ENCODE results near the gene SPINT4. TPM values are rescaled to one million over a fixed set of nuclear protein-coding genes. Genes with fewer than 3 reads are reported as not detected.
"Not testable (repeated sequence)": the region's sequence is repeated elsewhere in the genome, so short reads cannot be mapped to it uniquely, and the experiment has no call there.

Gene SPINT4
- total RNA-seq, 1 experiment from 2014 or later: not detected

- ChIA-PET CTCF (interaction anchor here (0.6 to 1.6 kb wide), 3 partner anchors 13 to 128 kb away, joined by 5 to 6 read pairs (median 5); partner anchors contain the start of gene WFDC10A), POLR2A (no interaction called here)
- no peaks in the 10 kb centered on the region for H3K36me3 Mint-ChIP-seq (ENCODE audit: insufficient read depth, unreplicated experiment)
- H3K4me1 ChIP-seq: no peaks in the 10 kb centered on the region
- H3K27me3 Mint-ChIP-seq (ENCODE audit: insufficient read depth, unreplicated experiment): peaks cover 12% of the 10 kb centered on the region
- no TSS peak for BruUV-seq (replicated peaks)
- H3K36me3 ChIP-seq (ENCODE audit: control insufficient read depth, insufficient read depth, low read length): no peaks in the 10 kb centered on the region
- H3K27me3 ChIP-seq (replicated peaks; ENCODE audit: control insufficient read depth, insufficient read depth, low read length): no peaks in the 10 kb centered on the region
- peaks cover 14% of the 10 kb centered on the region for H3K9me3 Mint-ChIP-seq (ENCODE audit: unreplicated experiment)
- H3K4me3 ChIP-seq (ENCODE audit: low read depth, low read length): no peak overlapping the region
- H3K4me1 Mint-ChIP-seq (ENCODE audit: low read depth, unreplicated experiment): no peaks in the 10 kb centered on the region
- H3K4me3 Mint-ChIP-seq (ENCODE audit: unreplicated experiment): no peak overlapping the region
- no peak for DNase-seq
- no peak for TF ChIP-seq CTCF (IDR thresholded peaks at IDR 0.05; ENCODE audit: insufficient read depth in 1 of 2, low read depth in 1 of 2, low read length in 1 of 2, severe bottlenecking in 1 of 2, unreplicated experiment in 1 of 2)
- no peak overlapping the region for H3K27ac Mint-ChIP-seq (ENCODE audit: unreplicated experiment)
- intact Hi-C loops (cut with micrococcal nuclease; ENCODE audit: unreplicated experiment): no loop called here
- H3K9me3 ChIP-seq: peaks cover 8% of the 10 kb centered on the region; the same call in 1 of the 2 replicates
Measured at GRCh38 chr20:45758096-45758495, 35.9 kb downstream of the SPINT4 start.

- H3K9me3 Mint-ChIP-seq (ENCODE audit: unreplicated experiment); POLR2A ChIA-PET; H3K36me3 Mint-ChIP-seq (ENCODE audit: insufficient read depth, unreplicated experiment); H3K9me3 ChIP-seq; H3K4me3 ChIP-seq (ENCODE audit: low read depth, low read length); H3K4me1 ChIP-seq; H3K4me3 Mint-ChIP-seq (ENCODE audit: unreplicated experiment); DNase-seq; H3K36me3 ChIP-seq (ENCODE audit: control insufficient read depth, insufficient read depth, low read length); BruUV-seq (replicated peaks); H3K27ac Mint-ChIP-seq (ENCODE audit: unreplicated experiment); H3K4me1 Mint-ChIP-seq (ENCODE audit: low read depth, unreplicated experiment); intact Hi-C loops (cut with micrococcal nuclease; ENCODE audit: unreplicated experiment); CTCF ChIA-PET; H3K27me3 ChIP-seq (replicated peaks; ENCODE audit: control insufficient read depth, insufficient read depth, low read length): not testable (repeated sequence)
- peaks cover 12% of the 10 kb centered on the region for H3K27me3 Mint-ChIP-seq (ENCODE audit: insufficient read depth, unreplicated experiment)
Measured at GRCh38 chr20:45759921-45760320, 37.8 kb downstream of the SPINT4 start.

- H3K4me1 ChIP-seq; H3K9me3 ChIP-seq; H3K4me3 ChIP-seq (ENCODE audit: low read depth, low read length); H3K4me3 Mint-ChIP-seq (ENCODE audit: unreplicated experiment); intact Hi-C loops (cut with micrococcal nuclease; ENCODE audit: unreplicated experiment); H3K36me3 ChIP-seq (ENCODE audit: control insufficient read depth, insufficient read depth, low read length); H3K4me1 Mint-ChIP-seq (ENCODE audit: low read depth, unreplicated experiment); H3K36me3 Mint-ChIP-seq (ENCODE audit: insufficient read depth, unreplicated experiment); H3K27me3 Mint-ChIP-seq (ENCODE audit: insufficient read depth, unreplicated experiment); H3K27me3 ChIP-seq (replicated peaks; ENCODE audit: control insufficient read depth, insufficient read depth, low read length); BruUV-seq (replicated peaks); DNase-seq; POLR2A ChIA-PET; H3K27ac Mint-ChIP-seq (ENCODE audit: unreplicated experiment); H3K9me3 Mint-ChIP-seq (ENCODE audit: unreplicated experiment): not testable (repeated sequence)
- CTCF ChIA-PET: interaction anchor here (1.6 kb wide), 1 partner anchor 9 kb away, joined by 7 read pairs; no protein-coding TSS in a partner anchor
Measured at GRCh38 chr20:45761966-45762365, 39.8 kb downstream of the SPINT4 start.

- DNase-seq; H3K4me1 Mint-ChIP-seq (ENCODE audit: low read depth, unreplicated experiment); H3K36me3 Mint-ChIP-seq (ENCODE audit: insufficient read depth, unreplicated experiment); H3K4me3 ChIP-seq (ENCODE audit: low read depth, low read length); H3K4me3 Mint-ChIP-seq (ENCODE audit: unreplicated experiment); intact Hi-C loops (cut with micrococcal nuclease; ENCODE audit: unreplicated experiment); H3K27me3 Mint-ChIP-seq (ENCODE audit: insufficient read depth, unreplicated experiment); H3K9me3 Mint-ChIP-seq (ENCODE audit: unreplicated experiment); H3K27me3 ChIP-seq (replicated peaks; ENCODE audit: control insufficient read depth, insufficient read depth, low read length); CTCF ChIA-PET; H3K27ac Mint-ChIP-seq (ENCODE audit: unreplicated experiment); H3K36me3 ChIP-seq (ENCODE audit: control insufficient read depth, insufficient read depth, low read length); H3K9me3 ChIP-seq; POLR2A ChIA-PET; H3K4me1 ChIP-seq; BruUV-seq (replicated peaks): not testable (repeated sequence)
Measured at GRCh38 chr20:45764618-45765282, 42.6 kb downstream of the SPINT4 start.
